ENCODE data around the gene ABCC1. TPM values are rescaled to one million over a fixed set of nuclear protein-coding genes. Genes with fewer than 3 reads are reported as not detected.

Gene ABCC1
- total RNA-seq, 1 donor from 2014 or later = 69.4 TPM

- H3K4me1 Mint-ChIP-seq = peaks cover 6% of the 10 kb centered on the region
- no peaks in the 10 kb centered on the region for H3K27me3 Mint-ChIP-seq (ENCODE audit: low read depth)
- peak overlapping the region; percentile 48 for H3K27ac Mint-ChIP-seq
- no peaks in the 10 kb centered on the region for H3K36me3 Mint-ChIP-seq
- no peak overlapping the region for H3K4me3 Mint-ChIP-seq
- H3K9me3 Mint-ChIP-seq = peaks cover 4% of the 10 kb centered on the region
- TF ChIP-seq, protein P1, sequence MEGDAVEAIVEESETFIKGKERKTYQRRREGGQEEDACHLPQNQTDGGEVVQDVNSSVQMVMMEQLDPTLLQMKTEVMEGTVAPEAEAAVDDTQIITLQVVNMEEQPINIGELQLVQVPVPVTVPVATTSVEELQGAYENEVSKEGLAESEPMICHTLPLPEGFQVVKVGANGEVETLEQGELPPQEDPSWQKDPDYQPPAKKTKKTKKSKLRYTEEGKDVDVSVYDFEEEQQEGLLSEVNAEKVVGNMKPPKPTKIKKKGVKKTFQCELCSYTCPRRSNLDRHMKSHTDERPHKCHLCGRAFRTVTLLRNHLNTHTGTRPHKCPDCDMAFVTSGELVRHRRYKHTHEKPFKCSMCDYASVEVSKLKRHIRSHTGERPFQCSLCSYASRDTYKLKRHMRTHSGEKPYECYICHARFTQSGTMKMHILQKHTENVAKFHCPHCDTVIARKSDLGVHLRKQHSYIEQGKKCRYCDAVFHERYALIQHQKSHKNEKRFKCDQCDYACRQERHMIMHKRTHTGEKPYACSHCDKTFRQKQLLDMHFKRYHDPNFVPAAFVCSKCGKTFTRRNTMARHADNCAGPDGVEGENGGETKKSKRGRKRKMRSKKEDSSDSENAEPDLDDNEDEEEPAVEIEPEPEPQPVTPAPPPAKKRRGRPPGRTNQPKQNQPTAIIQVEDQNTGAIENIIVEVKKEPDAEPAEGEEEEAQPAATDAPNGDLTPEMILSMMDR (IDR thresholded peaks at IDR 0.05; ENCODE audit: unreplicated experiment) = no peak
- DNase-seq (ENCODE audit: low spot score in 2 of 2, unreplicated experiment in 2 of 2) = no peak
Measured at GRCh38 chr16:16003719-16004313, 54.4 kb downstream of the ABCC1 start.

DNA sequence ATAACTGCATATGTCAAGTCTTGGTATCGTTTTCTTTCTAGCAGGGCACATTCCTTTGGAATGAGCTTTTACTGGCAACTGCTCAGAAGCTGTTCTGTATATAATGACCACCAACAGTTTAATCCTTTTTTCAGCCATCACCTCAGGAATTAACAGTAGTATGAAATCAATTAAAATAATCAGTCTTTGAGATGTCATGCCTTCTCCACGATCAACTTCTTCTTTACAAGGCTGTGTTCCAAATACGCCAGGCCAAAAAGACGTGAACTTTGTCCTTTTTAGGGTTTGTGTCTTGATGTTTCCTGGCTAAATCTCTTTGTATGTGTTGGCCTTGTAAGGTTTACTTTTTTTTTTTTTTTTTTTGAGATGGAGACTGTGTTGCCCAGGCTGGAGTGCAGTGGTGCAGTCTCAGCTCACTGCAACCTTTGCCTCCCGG lies 54.9 kb downstream of the ABCC1 start:
- Mint-ChIP-seq H3K27ac (peak overlapping the region; percentile 48), H3K9me3 (peaks cover 4% of the 10 kb centered on the region), H3K4me1 (peaks cover 6% of the 10 kb centered on the region), H3K27me3 (ENCODE audit: low read depth) (no peaks in the 10 kb centered on the region), H3K4me3 (no peak overlapping the region), H3K36me3 (peaks cover 2% of the 10 kb centered on the region)
- no peak for DNase-seq (ENCODE audit: low spot score in 2 of 2, unreplicated experiment in 2 of 2)
- TF ChIP-seq, protein P1 (IDR thresholded peaks at IDR 0.05; ENCODE audit: unreplicated experiment) = no peak

DNA sequence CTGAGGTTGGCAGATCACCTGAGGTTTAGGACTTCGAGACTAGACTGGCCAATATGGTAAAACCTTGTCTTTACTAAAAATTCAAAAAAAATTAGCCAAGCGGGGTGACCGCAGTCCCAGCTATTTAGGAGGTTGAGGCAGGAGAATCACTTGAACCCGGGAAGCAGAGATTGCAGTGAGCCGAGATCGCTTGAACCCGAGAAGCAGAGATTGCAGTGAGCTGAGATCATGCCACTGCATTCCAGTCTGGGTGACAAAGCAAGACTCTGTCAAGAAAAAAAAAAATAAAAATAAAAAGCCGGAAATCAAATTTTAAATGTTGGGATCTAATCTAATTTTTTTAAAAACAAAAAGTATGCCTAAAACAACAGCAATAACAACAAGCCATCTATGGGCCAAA lies 56.3 kb downstream of the ABCC1 start:
- Mint-ChIP-seq H3K4me1 (peaks cover 6% of the 10 kb centered on the region), H3K36me3 (peaks cover 16% of the 10 kb centered on the region), H3K27me3 (ENCODE audit: low read depth) (no peaks in the 10 kb centered on the region), H3K27ac (no peak overlapping the region), H3K9me3 (peaks cover 4% of the 10 kb centered on the region), H3K4me3 (no peak overlapping the region)
- TF ChIP-seq, protein P1 (IDR thresholded peaks at IDR 0.05; ENCODE audit: unreplicated experiment) = no peak
- no peak for DNase-seq (ENCODE audit: low spot score in 2 of 2, unreplicated experiment in 2 of 2)

DNA sequence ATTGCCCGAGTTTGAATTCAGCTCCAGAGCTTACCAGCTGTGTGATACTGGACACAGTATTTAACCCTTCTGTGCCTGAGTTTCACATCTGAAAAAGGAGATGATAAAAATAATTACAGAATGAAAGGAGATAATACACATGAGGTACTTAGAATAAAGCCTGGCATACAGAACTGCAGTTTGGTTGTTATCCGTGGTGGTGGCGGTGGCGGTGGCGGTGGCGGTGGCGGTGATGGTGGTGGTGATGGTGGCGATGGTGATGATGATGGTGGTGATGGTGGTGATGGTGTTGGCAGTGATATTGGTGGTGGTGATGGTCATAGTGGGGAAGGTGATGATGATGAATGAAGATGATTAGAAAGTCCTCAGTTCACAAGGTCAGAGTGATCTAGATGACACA lies 57.2 kb downstream of the ABCC1 start:
- Mint-ChIP-seq H3K27ac (no peak overlapping the region), H3K4me1 (peaks cover 6% of the 10 kb centered on the region), H3K27me3 (ENCODE audit: low read depth) (no peaks in the 10 kb centered on the region), H3K4me3 (no peak overlapping the region), H3K36me3 (peaks cover 20% of the 10 kb centered on the region), H3K9me3 (peaks cover 4% of the 10 kb centered on the region)
- TF ChIP-seq, protein P1 (IDR thresholded peaks at IDR 0.05; ENCODE audit: unreplicated experiment) = no peak
- no peak for DNase-seq (ENCODE audit: low spot score in 2 of 2, unreplicated experiment in 2 of 2)

GRCh38 chr16:16007743-16008111 lies 58.3 kb downstream of the ABCC1 start:
- Mint-ChIP-seq H3K4me1 (peaks cover 6% of the 10 kb centered on the region), H3K27me3 (ENCODE audit: low read depth) (no peaks in the 10 kb centered on the region), H3K27ac (no peak overlapping the region), H3K4me3 (no peak overlapping the region), H3K9me3 (peaks cover 2% of the 10 kb centered on the region), H3K36me3 (peaks cover 22% of the 10 kb centered on the region)
- no peak for DNase-seq (ENCODE audit: low spot score in 2 of 2, unreplicated experiment in 2 of 2)
- TF ChIP-seq, protein P1 (IDR thresholded peaks at IDR 0.05; ENCODE audit: unreplicated experiment) = no peak

DNA sequence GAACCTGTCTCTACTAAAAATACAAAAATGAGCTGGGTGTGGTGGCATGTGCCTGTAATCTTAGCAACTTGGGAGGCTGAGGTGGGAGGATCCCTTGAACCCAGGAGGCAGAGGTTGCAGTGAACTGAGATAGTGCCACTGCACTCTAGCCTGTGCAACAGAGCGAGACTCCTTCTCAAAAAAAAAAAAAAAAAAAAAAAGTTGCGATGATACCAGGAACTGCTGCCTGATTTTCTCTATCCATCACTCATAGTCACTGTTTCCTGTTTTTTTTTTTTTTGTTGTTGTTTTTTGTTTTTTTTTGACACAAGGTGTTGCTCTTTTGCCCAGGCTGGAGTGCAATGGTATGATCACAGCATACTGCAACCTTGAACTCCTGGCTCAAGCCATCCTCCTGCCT lies 59.2 kb downstream of the ABCC1 start:
- H3K27ac Mint-ChIP-seq = no peak overlapping the region
- DNase-seq (ENCODE audit: low spot score in 2 of 2, unreplicated experiment in 2 of 2) = no peak
- H3K36me3 Mint-ChIP-seq = peaks cover 25% of the 10 kb centered on the region
- H3K4me3 Mint-ChIP-seq = no peak overlapping the region
- peaks cover 6% of the 10 kb centered on the region for H3K4me1 Mint-ChIP-seq
- no peaks in the 10 kb centered on the region for H3K9me3 Mint-ChIP-seq
- TF ChIP-seq, protein P1 (IDR thresholded peaks at IDR 0.05; ENCODE audit: unreplicated experiment) = no peak
- H3K27me3 Mint-ChIP-seq (ENCODE audit: low read depth) = no peaks in the 10 kb centered on the region
